CD1c-positive myeloid dendritic cell (primary cell): Measurements from ENCODE around the gene DIABLO.
"Not testable (repeated sequence)": the region's sequence is repeated elsewhere in the genome, so short reads cannot be mapped to it uniquely, and the experiment has no call there.

Experiments used
- DNase-seq: peaks from one replicate; pipeline ENCODE4 v3.0.0-alpha.2; 2016; ENCODE audit errors: extremely low spot score

DIABLO gene

GRCh38 chr12:122225683-122226365 is at the start of gene DIABLO:
Gene DIABLO, minus strand, starts transcription at chr12:122226052. Its CDS starts 38 bp downstream, at chr12:122226014.
- DNase-seq = peak; percentile 100

DNA sequence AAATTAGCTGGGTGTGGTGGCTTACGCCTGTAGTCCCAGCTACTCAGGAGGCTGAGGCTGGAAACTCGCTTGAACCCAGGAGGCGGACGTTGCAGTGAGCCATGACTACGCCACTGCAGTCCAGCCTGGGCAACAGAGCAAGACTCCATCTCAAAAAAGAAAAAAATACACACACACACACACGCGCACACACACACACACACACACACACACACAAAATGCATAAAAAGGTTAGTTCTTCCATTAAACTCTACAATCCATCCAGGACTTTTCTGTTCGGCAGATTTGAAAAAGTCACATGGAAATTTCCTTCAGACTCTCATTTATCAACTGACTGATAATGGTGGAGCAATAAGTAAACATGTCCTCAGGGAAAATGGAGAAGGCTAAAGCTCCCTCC is 49.6 kb upstream of the DIABLO start:
- no peak for DNase-seq

DNA sequence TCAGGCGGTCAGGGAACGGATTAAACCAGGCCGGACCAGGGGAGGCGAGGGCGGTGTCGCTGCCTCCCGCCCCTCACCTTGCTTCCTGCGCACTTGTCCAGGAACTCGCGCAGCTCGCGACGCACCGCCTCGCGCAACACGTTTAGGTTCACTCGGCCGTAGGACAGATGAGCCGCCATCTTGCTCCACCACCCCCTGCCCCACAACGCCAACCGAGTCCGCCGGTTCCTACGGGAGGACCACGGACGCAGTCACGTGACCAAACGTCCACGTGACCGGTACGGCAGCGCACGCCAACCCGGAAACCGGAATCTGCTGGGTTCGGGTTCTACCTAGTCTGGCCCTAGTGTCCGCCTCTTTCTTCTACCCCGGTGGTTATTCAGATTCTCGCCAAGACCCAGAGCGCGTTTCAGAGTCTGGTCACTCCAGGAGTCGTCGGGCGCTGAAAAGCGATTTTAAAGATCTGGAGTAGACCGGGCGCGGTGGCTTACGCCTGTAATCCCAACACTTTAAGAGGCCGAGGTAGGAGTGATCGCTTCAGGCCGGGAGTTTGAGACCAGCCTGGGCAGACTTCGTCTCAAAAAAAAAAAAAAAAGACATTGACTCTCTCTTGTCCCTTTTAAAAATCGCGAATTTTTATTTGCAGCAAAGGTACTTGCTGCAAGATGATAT is 40.5 kb upstream of the DIABLO start, which contains the start of gene VPS33A:
Gene VPS33A (minus strand): TSS at position 265 of the 672 bp plus-strand sequence. CDS start 86 bp downstream, at position 179.
- peak; percentile 97 for DNase-seq

DNA sequence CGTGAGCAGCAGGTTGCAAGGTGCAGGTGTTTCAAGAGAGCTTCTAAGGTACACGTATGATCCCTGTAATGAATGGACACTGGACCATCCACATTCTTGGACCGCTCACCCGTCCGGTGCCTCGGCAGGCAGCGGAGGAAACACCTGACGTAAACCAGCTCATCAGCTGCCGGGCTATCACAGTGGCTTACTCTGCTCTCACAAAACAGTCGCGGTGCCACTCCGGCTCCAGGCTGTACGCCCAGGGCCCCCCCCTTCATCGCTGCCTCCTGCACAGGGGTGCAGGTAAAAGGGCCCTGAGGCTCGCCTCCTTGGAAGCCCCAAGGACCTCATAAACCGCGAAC is 40.0 kb upstream of the DIABLO start:
- DNase-seq = peak; percentile 17

DNA sequence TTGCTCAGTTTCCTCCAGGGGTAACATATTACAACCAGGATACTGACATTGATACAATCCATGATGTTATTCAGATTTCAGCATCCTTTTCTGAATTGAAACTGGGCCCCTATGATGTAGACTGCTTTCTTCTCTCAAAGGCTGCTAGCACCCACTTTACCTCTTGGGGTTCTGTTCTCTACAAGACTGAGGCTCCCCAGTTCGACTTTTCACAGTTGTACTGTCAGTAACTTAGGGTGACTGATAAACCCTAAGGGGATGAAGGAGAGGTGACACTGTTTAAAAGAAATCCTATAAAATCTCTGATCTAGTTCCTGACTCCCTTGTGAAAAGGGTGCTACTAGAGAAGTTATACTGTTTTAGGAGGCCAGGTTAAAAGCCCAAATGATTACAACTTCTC is 39.6 kb upstream of the DIABLO start:
- DNase-seq = no peak

- DNase-seq = not testable (repeated sequence)
Measured at GRCh38 chr12:122260735-122261134, 34.9 kb upstream of the DIABLO start.

DNA sequence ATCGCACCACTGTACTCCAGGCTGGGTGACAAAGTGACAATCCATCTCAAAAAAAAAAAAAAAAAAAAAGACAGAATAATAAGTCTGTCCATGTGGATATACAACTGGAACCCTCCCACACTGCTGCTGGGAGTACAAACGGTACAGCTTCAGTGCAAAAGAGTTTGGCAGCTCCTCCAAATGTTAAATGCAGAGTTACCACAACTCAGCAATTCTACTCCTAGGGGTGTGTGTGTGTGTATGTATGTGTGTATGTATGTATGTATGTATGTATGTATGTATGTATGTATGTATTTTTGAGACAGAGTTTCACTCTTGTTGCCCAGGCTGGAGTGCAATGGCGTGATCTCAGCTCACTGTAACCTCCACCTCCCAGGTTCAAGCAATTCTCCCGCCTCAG is 33.1 kb upstream of the DIABLO start:
- not testable (repeated sequence) for DNase-seq

DNA sequence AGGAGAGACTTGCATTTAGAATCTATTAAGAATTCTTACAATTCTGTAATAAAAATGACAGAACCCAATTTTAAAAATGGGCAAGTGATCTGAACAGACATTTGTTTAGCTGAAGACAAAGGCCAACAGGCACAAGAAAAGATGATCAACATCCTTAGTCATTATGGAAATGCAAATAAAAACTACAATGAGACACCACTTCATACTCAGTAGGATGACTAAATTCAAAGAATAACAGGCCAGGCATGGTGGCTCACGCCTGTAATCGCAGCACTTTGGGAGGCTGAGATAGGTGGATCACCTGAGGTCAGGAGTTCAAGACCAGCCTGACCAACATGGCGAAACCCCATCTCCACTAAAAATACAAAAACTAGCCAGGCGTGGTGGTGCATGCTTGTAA is 32.6 kb upstream of the DIABLO start:
- DNase-seq = not testable (repeated sequence)

DNA sequence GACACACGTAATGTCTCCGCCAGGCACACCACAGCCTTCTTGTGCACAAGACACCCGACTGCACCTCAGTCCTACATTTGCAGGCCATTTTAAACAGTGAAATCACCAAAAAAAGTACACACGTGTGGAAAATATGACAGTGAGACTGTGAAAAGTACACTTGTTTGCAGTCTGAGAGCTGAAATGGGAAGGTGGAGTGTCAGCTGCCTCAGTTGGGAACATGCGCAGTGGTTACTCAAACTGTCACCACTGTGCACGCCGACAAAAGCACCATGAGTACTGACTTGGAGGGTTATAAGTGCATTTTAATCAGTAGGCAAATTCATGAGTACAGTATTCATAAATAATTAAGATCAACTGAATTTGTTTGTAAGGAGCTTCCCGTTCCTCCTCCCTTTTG is 24.7 kb upstream of the DIABLO start:
- DNase-seq = no peak

DNA sequence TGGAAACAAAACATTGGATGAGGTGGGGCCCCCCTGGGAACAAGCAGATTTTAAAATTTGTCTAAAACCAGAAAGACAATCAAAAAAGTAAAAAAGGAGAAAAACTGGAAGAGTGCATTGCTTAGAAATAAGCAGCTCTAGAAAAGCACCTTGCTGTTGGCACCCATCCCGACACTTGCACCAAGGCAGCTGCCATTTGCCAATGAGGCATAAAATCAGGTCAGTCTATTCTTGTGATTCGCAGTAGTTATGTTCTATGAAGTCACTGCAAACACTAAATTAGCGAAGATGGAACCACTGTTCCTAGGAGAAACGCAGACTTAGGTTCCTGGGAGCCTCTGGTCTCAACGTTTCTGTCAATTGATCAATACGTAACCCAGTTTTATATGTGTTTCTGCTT is 24.2 kb upstream of the DIABLO start:
- DNase-seq = no peak

DNA sequence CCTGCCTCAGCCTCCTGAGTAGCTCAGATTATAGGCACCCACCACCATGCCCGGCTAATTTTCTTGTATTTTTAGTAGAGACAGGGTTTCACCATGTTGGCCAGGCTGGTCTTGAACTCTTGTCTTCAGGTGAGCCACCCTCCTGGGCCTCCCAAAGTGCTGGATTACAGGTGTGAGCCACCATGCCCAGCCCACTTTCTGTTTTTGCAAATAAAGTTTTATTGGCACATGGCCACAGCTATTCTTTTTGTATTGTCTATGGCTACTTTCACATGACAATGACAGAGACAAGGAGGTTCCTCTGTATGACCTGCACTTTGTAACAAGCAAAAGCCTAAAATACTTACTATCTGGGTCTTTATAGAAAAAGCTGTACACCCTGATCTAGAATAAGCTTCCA is 19.7 kb upstream of the DIABLO start:
- DNase-seq = no peak

DNA sequence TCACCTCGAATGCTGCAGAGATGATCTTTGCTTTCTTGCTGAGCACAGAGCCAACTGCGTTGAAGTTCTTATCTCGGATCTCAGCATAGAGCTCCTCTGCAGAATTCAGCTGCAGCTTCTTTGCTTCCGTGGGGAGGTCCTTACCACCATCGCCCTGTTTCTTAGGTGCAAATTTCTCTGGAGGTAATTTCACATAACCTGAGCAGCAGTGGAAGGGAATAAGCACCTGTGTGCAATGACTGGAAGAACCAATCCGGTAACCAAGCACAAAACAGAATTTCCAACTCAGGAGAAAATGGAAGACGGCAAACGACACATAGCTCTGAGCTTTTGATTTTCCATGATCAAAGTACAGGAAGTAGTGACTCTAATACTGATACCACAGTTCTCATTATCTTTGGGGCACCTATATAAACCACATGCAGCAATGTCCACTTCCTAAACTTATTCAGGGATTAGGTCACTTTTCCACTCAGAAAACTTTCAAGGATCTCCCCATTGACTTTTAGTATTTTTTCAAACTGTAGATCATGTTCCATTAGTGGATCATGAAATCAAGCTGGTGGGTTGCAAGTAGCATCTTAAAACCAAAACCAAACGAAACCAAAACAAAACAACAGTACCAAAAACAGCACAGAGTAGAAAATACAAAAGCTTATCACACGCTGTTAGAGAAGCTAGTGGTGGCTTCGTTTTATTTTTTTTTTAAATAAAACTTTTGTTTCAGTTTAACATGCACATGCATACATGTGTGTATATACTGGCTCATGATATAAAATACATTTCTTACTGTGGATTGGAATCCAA is 18.9 kb upstream of the DIABLO start:
- no peak for DNase-seq

- no peak for DNase-seq
Measured at GRCh38 chr12:122243965-122244364, 18.1 kb upstream of the DIABLO start.

DNA sequence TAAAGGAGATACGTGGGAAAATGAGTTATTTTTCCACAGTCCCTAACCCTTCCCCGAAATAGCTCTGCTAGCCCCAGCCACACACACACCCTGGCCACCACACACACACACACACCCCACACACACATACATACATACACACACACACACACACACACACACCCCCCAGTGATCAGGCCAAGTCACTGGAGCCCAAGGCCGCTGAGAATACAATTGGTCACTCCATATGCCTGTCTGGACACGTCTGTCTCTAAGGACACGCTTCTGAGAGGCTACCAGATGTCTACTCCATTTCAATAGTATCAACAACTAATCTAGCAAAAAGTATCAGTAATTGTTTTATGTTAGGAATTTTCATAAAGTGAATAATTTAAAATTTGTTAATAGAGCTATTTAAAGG is 13.0 kb upstream of the DIABLO start:
- no peak for DNase-seq

GRCh38 chr12:122235741-122236140 is 9.9 kb upstream of the DIABLO start:
- DNase-seq = no peak

GRCh38 chr12:122232691-122233090 is 6.8 kb upstream of the DIABLO start:
- DNase-seq = no peak

DNA sequence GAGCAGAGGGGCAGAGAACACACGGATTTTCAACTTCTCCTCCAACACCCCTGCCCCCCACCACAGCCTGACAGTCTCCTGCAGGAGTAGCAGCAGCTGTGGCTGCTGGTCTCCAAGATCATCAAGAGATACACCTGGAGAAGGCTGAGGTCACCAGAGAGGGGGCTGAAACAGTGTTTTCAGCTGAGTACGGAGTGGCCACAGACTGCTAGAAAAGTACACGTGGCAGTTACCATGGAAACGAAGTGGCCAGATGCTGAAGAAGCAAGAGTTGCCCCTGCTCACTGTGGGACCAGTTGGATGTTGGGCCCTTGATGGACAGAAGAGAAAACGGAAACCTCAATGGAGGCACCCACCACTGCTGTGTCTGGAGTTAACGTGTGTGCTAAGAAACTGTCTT is 4.9 kb upstream of the DIABLO start:
- DNase-seq = no peak

- DNase-seq = no peak
Measured at GRCh38 chr12:122228092-122228491, 2.2 kb upstream of the DIABLO start.

DNA sequence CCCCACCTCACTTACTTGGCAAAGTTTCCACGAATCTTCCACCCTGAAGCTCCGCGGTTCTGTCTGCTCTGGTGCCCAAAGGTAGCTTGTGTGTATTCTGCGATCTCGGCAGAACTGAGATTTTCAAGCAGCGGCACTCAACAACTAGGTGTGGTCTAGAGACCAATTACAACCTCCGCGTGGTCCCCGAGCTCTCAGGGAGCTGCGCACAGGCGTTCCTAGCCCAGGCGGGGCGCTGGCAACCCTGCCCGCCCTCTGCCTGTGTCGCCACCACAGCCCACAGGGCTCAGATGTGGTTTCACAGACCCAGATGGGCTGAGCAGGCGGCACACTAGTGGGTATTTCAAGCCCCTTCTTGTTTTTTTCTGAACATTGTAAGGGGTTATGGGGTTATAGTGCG is 1.5 kb upstream of the DIABLO start:
- DNase-seq = peak; percentile 22

DNA sequence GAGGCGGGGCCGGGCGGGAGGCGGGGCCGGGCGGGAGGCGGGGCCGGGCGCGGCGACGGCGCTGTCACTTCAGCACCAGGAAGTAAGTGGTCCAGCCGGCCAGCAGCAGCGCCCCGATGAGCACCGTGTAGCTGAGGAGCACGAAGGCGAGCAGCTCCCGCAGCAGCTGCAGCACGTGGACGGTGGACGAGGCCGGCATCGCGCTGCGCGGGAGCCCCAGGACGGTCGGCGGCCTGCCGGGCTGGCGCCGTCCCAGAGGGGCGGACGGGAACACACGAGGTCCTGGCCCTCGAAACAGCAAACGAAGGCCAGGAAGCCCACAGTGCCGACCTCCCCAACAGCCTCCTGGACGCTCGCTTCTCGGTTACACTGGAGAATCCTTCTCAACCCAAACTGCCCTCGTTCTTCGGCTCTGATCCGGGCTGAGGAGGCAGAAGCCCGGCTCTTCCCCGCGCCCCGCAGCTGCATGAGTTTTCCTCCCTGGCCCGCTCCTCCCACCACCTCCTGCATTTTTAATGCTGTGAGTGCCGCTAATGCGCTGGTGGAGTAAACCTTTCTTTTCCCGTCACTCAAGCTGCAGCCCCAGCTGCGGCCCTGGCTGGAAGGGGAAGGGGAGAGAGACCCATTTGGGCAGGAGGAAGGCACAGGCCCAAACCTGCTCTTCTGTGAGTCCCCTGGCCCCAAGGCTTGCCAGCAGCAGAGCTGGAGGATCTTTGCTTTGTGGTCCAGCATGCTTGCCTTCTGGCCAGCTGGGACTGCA is 694 bp upstream of the DIABLO start:
- DNase-seq = no peak

DNA sequence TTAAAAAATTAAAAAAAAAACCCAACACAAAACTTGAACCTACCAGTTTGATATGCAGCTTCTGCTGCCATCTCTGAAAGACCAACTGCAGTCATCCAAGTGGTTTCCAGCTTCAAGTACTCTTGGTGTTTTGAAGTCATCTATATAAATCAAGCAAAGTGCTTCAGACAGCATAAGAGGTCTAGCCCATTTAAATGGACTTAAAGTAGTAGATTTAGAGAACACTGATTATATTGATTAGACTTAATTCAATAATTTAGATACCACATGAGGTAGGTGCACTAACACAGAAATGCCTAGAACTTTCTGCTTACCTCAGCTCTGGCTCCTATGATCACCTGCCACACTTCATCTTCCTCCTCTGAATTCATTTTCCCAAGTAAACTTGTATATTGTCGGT is 9.4 kb downstream of the DIABLO start:
- DNase-seq = no peak

DNA sequence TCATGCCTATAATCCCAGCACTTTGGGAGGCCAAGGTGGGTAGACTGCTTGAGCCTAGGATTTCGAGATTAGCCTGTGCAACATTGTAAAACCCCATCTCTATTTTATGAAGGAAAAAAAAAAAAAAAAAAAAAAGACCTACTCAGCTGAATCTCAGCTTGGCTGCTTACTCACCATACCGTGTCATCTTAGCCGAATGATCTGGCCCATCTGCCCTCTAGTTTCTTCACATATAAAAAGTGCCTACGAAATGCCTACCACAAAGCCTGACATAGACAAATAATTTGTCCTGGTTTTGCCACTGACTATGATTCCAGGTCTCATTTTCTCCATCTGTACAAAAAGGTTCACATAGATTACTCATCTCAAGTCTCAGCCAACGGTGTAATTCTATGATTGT is 10.1 kb downstream of the DIABLO start:
- no peak for DNase-seq
